GM21423 (cell line): Measurements from ENCODE around the gene SLC39A10.
"Not testable (repeated sequence)": the region's sequence is repeated elsewhere in the genome, so short reads cannot be mapped to it uniquely, and the experiment has no call there.

Source experiments
- ATAC-seq: cut with Tn5 transposase; IDR thresholded peaks from one replicate; pipeline ENCODE4 v1.9.1; 2021; ENCODE audit warnings: mild to moderate bottlenecking, moderate library complexity; ENCODE audit not compliant: unreplicated experiment

The SLC39A10 gene

DNA sequence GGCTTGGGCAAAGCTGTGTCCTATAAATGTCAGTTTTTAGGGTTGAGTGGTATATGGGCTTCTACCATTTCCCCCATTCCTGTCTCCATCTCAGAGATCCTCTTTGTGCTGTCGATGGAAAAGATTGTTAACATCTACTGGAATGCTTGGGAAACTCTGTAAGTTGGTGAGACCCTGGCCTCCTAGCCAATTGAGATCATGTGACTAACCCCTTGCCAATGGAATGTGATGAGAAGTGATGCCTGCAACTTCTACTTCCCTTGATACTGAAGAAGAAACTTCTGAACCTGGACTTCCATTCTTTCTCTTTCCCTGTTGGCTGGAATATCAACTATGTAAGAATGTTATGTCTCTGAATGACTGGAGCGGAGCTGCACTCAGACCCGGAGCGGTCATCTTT lies 14.5 kb downstream of the SLC39A10 start:
- ATAC-seq = no peak

- ATAC-seq = no peak
Measured at GRCh38 chr2:195672674-195673073, 15.6 kb downstream of the SLC39A10 start.

- ATAC-seq = no peak
Measured at GRCh38 chr2:195674491-195675221, 17.6 kb downstream of the SLC39A10 start.

DNA sequence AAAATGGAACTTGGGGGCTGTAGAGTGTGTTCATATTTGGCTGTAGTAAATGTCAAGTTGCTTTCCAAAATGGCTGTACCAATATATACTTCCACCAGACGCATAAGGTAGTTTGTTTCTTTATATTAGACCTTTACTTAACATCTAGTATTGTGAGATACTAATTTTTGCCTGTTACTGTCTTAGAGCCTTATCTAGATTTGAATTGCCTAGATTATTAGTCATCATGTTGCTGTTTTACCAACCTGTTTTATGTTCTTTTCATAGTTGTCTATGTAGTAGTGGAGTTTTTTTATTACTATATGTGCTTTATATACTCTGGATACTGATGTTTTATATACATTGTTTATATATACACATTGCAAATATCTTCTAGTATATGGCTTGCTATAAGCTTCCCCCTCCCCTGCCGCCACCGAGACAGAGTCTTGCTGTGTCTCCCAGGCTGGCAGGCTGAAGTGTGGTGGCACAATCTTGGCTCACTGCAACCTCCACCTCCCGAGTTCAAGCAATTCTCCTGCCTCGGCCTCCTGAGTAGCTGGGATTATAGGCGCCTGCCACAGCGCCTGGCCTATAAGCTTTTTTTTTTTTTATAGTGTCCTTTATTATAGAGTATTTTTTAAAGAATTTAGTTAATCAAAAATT lies 18.9 kb downstream of the SLC39A10 start:
- ATAC-seq = no peak

GRCh38 chr2:195677290-195677689 lies 20.3 kb downstream of the SLC39A10 start:
- no peak for ATAC-seq

DNA sequence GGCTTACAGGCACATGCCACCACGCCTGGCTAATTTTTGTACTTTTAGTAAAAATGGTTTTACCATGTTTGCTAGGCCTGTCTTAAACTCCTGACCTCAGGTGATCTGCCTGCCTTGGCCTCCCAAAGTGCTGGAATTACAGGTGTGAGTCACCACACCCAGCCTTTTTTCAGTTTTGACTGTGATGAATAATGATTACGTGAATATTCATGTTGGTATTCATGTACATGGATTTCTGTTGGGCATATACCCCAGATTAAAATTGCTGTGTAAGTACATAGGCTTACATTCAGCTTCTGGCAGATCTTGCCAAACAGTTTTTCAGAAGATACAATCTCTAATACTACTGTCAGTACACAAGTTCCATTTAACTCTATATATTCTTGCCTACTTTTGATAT lies 20.9 kb downstream of the SLC39A10 start:
- ATAC-seq = no peak

- ATAC-seq = no peak
Measured at GRCh38 chr2:195682077-195682476, 25.1 kb downstream of the SLC39A10 start.

DNA sequence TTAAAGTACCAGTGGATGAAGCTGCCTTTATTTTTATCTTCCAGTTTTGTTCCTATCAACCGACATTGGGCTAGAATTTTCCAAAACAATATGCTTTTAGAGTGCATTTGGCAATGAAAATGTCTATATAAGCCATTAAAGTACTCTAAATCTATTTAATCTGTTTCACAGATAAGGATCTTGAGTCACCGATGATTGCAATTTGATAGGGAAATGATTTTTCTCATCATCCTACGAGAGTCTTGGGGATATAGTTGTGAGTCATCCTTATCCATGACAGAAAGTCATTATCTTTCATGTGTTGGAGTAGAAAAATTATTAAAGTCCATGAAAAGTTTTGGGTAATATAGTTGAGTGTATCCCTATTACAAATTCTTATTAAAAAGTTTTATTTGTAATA lies 26.1 kb downstream of the SLC39A10 start:
- ATAC-seq = no peak

DNA sequence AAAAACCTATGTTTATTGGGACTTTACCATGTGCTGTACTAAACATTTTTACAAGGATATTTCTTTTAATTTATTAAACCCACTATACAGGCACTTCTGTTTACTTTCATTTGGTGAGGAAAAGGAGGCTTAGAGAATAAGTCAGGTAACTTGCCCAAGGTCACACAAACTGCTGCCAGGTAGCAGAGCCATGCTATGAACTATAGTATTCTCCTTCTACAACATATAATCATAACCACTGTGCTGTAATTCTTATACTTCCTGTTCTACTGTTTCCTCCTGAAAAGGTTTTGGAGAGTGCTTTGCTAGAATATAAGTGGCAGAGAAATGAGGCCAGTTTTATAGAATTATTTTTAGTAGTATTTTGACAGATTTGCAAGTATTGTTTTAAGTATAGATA lies 29.5 kb downstream of the SLC39A10 start:
- ATAC-seq = no peak

GRCh38 chr2:195687320-195688086 lies 30.5 kb downstream of the SLC39A10 start:
- no peak for ATAC-seq

- not testable (repeated sequence) for ATAC-seq
Measured at GRCh38 chr2:195692531-195692930, 35.5 kb downstream of the SLC39A10 start.

GRCh38 chr2:195694553-195694952 lies 37.5 kb downstream of the SLC39A10 start:
- no peak for ATAC-seq

DNA sequence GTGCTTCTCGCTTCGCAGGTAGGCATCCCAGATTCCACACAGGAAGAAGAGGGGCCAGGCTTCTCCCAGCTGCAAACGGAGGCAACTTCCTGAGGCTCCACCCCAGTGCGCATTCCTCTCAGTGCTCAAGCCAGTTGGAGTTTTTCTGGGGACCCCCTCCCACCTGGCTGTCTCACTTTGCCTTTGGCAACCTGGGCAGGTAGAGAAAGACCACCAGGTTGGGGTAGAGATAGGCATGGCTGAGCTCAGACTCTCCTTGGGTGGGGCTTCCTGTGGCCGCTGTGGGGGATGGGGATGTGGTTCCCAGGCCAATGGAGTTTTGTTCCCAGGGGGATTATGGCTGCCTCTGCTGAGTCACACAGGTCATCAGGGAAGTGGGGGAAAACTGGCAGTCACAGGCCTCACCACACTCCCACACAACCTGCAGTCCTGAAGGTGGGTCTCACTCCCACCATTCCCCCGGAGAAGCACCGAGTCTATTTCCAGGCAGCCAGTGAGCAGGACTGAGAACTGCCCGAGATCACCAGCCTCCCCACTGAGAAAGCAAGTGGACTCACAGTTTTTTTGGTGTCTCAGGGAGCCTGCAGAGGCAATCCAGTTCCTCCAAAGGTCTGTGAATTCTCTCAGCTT lies 38.1 kb downstream of the SLC39A10 start:
- ATAC-seq = no peak

DNA sequence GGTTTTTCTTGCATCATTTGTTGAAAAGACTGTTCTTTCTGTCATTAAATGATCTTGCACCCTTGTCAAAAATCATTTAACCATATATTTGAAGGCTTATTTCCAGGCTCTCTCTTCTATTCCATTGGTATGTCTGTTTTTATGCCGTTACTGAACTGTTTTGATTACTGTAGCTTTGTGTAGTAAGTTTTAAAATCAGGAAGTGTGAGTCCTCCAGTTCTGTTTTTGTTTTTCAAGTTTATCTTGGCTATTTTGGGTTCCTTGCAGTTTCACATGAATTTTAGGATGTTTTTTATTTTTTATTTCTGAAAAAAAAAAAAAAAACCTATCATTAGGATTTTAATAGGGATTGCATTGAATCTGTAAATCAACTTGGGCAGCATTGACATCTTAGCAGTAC lies 39.0 kb downstream of the SLC39A10 start:
- ATAC-seq = no peak

GRCh38 chr2:195697681-195698220 lies 40.7 kb downstream of the SLC39A10 start:
- ATAC-seq = no peak

- no peak for ATAC-seq
Measured at GRCh38 chr2:195700480-195700879, 43.5 kb downstream of the SLC39A10 start.

DNA sequence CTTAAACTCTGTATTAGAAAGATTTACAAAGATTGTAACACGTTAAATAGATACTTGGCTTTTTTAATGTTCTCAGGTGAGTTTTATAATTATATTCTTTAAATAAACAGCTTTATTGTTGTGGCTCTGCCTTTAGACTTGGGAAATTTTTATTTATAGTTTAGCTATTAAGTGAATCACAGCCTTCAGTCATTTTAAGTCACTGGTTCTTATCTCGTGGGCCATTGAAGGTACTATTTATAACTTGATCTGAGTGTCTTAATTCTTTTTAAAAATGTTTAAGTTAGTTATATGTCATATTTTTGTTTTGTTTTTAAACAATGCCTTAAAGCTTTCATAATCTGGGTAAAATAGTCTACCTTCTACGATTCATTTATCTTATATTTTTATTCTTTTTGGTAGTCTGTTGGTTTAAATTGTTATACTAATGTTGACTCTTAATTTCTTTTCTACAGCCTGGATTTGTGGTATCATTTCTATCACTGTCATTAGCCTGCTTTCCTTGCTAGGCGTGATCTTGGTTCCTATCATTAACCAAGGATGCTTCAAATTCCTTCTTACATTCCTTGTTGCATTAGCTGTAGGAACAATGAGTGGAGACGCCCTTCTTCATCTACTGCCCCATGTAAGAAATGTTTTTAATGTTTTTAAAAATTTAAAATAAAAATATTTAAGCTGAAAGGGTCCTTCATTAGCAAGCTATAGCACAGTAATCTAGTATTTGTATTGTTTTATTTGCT lies 49.3 kb downstream of the SLC39A10 start:
- ATAC-seq = no peak

GRCh38 chr2:195709901-195710806 lies 53.1 kb downstream of the SLC39A10 start:
- no peak for ATAC-seq

GRCh38 chr2:195711478-195711877 lies 54.5 kb downstream of the SLC39A10 start:
- peak; percentile 76 for ATAC-seq
